HCT116 (cell line): ENCODE results near the gene ADIPOQ.
A peak's percentile ranks its signal among the peaks of the same experiment; 100 is the strongest.

Source experiments
- EGR1 ChIP-seq: IDR thresholded peaks from 2 replicates; pipeline ENCODE4 v1.6.1; 2012; ENCODE audit warnings: low read depth
- EZH2phosphoT487 ChIP-seq: fragments of 200-600 bp; IDR thresholded peaks from 2 replicates; pipeline ENCODE4 v1.6.1; 2018; ENCODE audit warnings: antibody characterized with exemption, borderline replicate concordance
- JUND ChIP-seq: IDR thresholded peaks from 2 replicates; pipeline ENCODE4 v1.6.1; 2012
- POLR2AphosphoS5 ChIP-seq: IDR thresholded peaks from 2 replicates; pipeline ENCODE4 v1.6.1; 2011; ENCODE audit warnings: mild to moderate bottlenecking, low read depth, low read length, moderate library complexity
- TF ChIP-seq, protein P1 (sequence below), 3 experiments: fragments of 200-600 bp in 1 of 3; sonication (generic) in 1 of 3; IDR thresholded peaks in 2 of 3; conservative IDR thresholded peaks in 1 of 3; 2 replicates each; pipeline ENCODE4 v1.5.1; 2012 to 2017; ENCODE audit warnings: low read depth in 2 of 3, low read length in 2 of 3, antibody characterized with exemption in 1 of 3, borderline replicate concordance in 1 of 3, control low read depth in 1 of 3, mild to moderate bottlenecking in 1 of 3, mixed read lengths in 1 of 3, mixed run types in 1 of 3, moderate library complexity in 1 of 3; ENCODE audit not compliant: insufficient read depth in 1 of 3
- TF ChIP-seq, protein P2 (sequence below): IDR thresholded peaks from 2 replicates; pipeline ENCODE4 v1.6.1; 2012

DNA sequence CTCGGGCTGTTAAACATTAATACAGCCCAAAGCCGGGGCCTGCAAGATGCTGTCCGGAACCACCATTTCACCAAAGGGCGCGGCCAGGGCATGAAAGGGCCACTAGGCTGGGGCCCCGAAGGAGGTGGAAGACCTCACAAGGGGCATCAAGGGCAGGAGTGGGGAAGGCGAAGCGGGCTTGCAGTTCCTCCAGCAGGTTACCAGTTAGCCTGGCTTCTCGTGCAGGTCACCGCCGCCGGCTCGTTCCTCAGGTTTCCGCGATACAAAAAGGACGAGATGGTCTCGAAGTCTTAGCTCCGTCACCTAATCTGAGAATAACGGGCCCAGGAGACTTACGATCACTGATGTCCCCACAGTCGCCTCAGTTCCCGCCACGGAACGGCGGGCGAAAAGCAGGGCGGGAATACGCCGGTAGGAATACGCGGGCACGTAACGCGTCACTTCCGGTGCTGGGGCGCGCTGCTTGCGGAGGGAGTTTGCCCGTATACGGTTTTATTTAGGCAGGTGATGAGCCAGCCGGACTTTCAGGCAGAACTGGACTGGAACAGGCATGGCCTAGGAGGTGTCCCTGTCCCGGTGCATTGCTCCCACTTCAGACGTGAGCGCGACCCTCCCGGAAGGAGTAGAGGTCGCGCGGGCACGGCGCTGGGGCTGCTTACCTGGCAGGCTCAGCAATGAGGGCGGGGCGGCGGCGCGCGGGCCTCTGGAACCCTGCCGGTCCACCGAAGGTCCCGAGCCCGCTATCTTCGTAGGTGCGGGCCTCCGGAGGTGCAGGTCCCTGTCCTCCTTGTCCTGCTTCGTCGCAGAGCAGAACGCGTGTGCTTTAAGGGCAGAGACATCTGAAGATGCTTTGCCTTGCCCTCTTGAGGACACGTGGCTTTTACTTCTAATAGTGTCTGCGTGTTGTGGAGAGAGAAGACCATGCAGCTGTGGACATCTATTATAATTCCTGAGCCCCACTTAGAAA is 36.1 kb upstream of the ADIPOQ start, which contains the start of gene RFC4:
- TF ChIP-seq, protein P1, sequence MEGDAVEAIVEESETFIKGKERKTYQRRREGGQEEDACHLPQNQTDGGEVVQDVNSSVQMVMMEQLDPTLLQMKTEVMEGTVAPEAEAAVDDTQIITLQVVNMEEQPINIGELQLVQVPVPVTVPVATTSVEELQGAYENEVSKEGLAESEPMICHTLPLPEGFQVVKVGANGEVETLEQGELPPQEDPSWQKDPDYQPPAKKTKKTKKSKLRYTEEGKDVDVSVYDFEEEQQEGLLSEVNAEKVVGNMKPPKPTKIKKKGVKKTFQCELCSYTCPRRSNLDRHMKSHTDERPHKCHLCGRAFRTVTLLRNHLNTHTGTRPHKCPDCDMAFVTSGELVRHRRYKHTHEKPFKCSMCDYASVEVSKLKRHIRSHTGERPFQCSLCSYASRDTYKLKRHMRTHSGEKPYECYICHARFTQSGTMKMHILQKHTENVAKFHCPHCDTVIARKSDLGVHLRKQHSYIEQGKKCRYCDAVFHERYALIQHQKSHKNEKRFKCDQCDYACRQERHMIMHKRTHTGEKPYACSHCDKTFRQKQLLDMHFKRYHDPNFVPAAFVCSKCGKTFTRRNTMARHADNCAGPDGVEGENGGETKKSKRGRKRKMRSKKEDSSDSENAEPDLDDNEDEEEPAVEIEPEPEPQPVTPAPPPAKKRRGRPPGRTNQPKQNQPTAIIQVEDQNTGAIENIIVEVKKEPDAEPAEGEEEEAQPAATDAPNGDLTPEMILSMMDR (IDR thresholded peaks at IDR 0.05 in 2 of 3, conservative IDR thresholded peaks at IDR 0.05 in 1 of 3; ENCODE audit: borderline replicate concordance in 1 of 3, insufficient read depth in 1 of 3, low read depth in 2 of 3, low read length in 2 of 3), result no peak
- no peak for TF ChIP-seq EZH2phosphoT487
- TF ChIP-seq JUND, result no peak
- TF ChIP-seq, protein P2, sequence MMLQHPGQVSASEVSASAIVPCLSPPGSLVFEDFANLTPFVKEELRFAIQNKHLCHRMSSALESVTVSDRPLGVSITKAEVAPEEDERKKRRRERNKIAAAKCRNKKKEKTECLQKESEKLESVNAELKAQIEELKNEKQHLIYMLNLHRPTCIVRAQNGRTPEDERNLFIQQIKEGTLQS, result no peak
- TF ChIP-seq POLR2AphosphoS5, result peak; percentile 93
- TF ChIP-seq EGR1, result no peak
